ENCODE measurements around the gene CELF4.

GRCh38 chr18:37532917-37533316, 32.7 kb downstream of the CELF4 start:
- TF ChIP-seq POLR2A (IDR thresholded peaks at IDR 0.05): no peak
- TF ChIP-seq, protein P1, sequence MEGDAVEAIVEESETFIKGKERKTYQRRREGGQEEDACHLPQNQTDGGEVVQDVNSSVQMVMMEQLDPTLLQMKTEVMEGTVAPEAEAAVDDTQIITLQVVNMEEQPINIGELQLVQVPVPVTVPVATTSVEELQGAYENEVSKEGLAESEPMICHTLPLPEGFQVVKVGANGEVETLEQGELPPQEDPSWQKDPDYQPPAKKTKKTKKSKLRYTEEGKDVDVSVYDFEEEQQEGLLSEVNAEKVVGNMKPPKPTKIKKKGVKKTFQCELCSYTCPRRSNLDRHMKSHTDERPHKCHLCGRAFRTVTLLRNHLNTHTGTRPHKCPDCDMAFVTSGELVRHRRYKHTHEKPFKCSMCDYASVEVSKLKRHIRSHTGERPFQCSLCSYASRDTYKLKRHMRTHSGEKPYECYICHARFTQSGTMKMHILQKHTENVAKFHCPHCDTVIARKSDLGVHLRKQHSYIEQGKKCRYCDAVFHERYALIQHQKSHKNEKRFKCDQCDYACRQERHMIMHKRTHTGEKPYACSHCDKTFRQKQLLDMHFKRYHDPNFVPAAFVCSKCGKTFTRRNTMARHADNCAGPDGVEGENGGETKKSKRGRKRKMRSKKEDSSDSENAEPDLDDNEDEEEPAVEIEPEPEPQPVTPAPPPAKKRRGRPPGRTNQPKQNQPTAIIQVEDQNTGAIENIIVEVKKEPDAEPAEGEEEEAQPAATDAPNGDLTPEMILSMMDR (IDR thresholded peaks at IDR 0.05): no peak
